ENCODE results near the gene ALDH3B1. TPM values are rescaled to one million over a fixed set of nuclear protein-coding genes. Genes with fewer than 3 reads are reported as not detected.
"Not testable (repeated sequence)": the region's sequence is repeated elsewhere in the genome, so short reads cannot be mapped to it uniquely, and the experiment has no call there.

ALDH3B1 gene
- polyA plus RNA-seq, 2 donors = 5.0 to 19.7 TPM

GRCh38 chr11:67983951-67984350 is 26.2 kb upstream of the ALDH3B1 start:
- Histone ChIP-seq H3K4me1 (ENCODE audit: control insufficient read depth in 2 of 2, insufficient read depth in 2 of 2, low read length in 1 of 2) (no peaks in the 10 kb centered on the region), H3K27me3 (ENCODE audit: control insufficient read depth in 1 of 2, insufficient read depth in 2 of 2, low read length in 2 of 2) (no peaks in the 10 kb centered on the region), H3K9me3 (ENCODE audit: control insufficient read depth in 2 of 2, insufficient read depth in 1 of 2, low read depth in 1 of 2, low read length in 1 of 2) (no peaks in the 10 kb centered on the region), H3K27ac (ENCODE audit: low read depth in 2 of 2, low read length in 1 of 2) (no peak overlapping the region), H3K36me3 (ENCODE audit: control insufficient read depth in 2 of 2, insufficient read depth in 2 of 2, low read length in 1 of 2) (no peaks in the 10 kb centered on the region), H3K4me3 (ENCODE audit: low read depth in 1 of 2, low read length in 2 of 2) (no peak overlapping the region)
- WGBS, 2 donors = 79 to 86% methylated on average over 29 of the region's 29 CpGs

GRCh38 chr11:67985302-67985701 is 24.8 kb upstream of the ALDH3B1 start:
- H3K9me3 ChIP-seq (ENCODE audit: control insufficient read depth in 2 of 2, insufficient read depth in 1 of 2, low read depth in 1 of 2, low read length in 1 of 2) = not testable (repeated sequence)
- WGBS, 2 donors = 80 to 85% methylated on average over 6 of the region's 6 CpGs

GRCh38 chr11:67990546-67991346 is 19.4 kb upstream of the ALDH3B1 start:
- H3K9me3 ChIP-seq (ENCODE audit: control insufficient read depth in 2 of 2, insufficient read depth in 1 of 2, low read depth in 1 of 2, low read length in 1 of 2); H3K36me3 ChIP-seq (ENCODE audit: control insufficient read depth in 2 of 2, insufficient read depth in 2 of 2, low read length in 1 of 2); H3K4me3 ChIP-seq (ENCODE audit: low read depth in 1 of 2, low read length in 2 of 2); H3K27me3 ChIP-seq (ENCODE audit: control insufficient read depth in 1 of 2, insufficient read depth in 2 of 2, low read length in 2 of 2); H3K4me1 ChIP-seq (ENCODE audit: control insufficient read depth in 2 of 2, insufficient read depth in 2 of 2, low read length in 1 of 2); H3K27ac ChIP-seq (ENCODE audit: low read depth in 2 of 2, low read length in 1 of 2): not testable (repeated sequence)
- WGBS, 2 donors = 20 to 25% methylated on average over 40 to 49 of the region's 58 CpGs

More at GRCh38 chr11:67985302-67985701, 24.8 kb upstream of the ALDH3B1 start:
- H3K27ac ChIP-seq (ENCODE audit: low read depth in 2 of 2, low read length in 1 of 2); H3K27me3 ChIP-seq (ENCODE audit: control insufficient read depth in 1 of 2, insufficient read depth in 2 of 2, low read length in 2 of 2); H3K4me3 ChIP-seq (ENCODE audit: low read depth in 1 of 2, low read length in 2 of 2); H3K36me3 ChIP-seq (ENCODE audit: control insufficient read depth in 2 of 2, insufficient read depth in 2 of 2, low read length in 1 of 2); H3K4me1 ChIP-seq (ENCODE audit: control insufficient read depth in 2 of 2, insufficient read depth in 2 of 2, low read length in 1 of 2): not testable (repeated sequence)

- not testable (repeated sequence) for H3K4me3 ChIP-seq (ENCODE audit: low read depth in 1 of 2, low read length in 2 of 2); H3K9me3 ChIP-seq (ENCODE audit: control insufficient read depth in 2 of 2, insufficient read depth in 1 of 2, low read depth in 1 of 2, low read length in 1 of 2); H3K4me1 ChIP-seq (ENCODE audit: control insufficient read depth in 2 of 2, insufficient read depth in 2 of 2, low read length in 1 of 2); H3K27ac ChIP-seq (ENCODE audit: low read depth in 2 of 2, low read length in 1 of 2); H3K27me3 ChIP-seq (ENCODE audit: control insufficient read depth in 1 of 2, insufficient read depth in 2 of 2, low read length in 2 of 2); H3K36me3 ChIP-seq (ENCODE audit: control insufficient read depth in 2 of 2, insufficient read depth in 2 of 2, low read length in 1 of 2)
- WGBS, 2 donors = 32 to 40% methylated on average over 33 to 70 of the region's 70 CpGs
Observed at GRCh38 chr11:67991347-67992121, 18.6 kb upstream of the ALDH3B1 start.

GRCh38 chr11:67993821-67994220 is 16.3 kb upstream of the ALDH3B1 start:
- WGBS, 2 donors = 22 to 25% methylated on average over 12 of the region's 12 CpGs
- H3K27ac ChIP-seq (ENCODE audit: low read depth in 2 of 2, low read length in 1 of 2); H3K4me1 ChIP-seq (ENCODE audit: control insufficient read depth in 2 of 2, insufficient read depth in 2 of 2, low read length in 1 of 2); H3K36me3 ChIP-seq (ENCODE audit: control insufficient read depth in 2 of 2, insufficient read depth in 2 of 2, low read length in 1 of 2); H3K27me3 ChIP-seq (ENCODE audit: control insufficient read depth in 1 of 2, insufficient read depth in 2 of 2, low read length in 2 of 2); H3K9me3 ChIP-seq (ENCODE audit: control insufficient read depth in 2 of 2, insufficient read depth in 1 of 2, low read depth in 1 of 2, low read length in 1 of 2); H3K4me3 ChIP-seq (ENCODE audit: low read depth in 1 of 2, low read length in 2 of 2): not testable (repeated sequence)

- H3K4me1 ChIP-seq (ENCODE audit: control insufficient read depth in 2 of 2, insufficient read depth in 2 of 2, low read length in 1 of 2); H3K36me3 ChIP-seq (ENCODE audit: control insufficient read depth in 2 of 2, insufficient read depth in 2 of 2, low read length in 1 of 2); H3K27me3 ChIP-seq (ENCODE audit: control insufficient read depth in 1 of 2, insufficient read depth in 2 of 2, low read length in 2 of 2); H3K4me3 ChIP-seq (ENCODE audit: low read depth in 1 of 2, low read length in 2 of 2); H3K27ac ChIP-seq (ENCODE audit: low read depth in 2 of 2, low read length in 1 of 2); H3K9me3 ChIP-seq (ENCODE audit: control insufficient read depth in 2 of 2, insufficient read depth in 1 of 2, low read depth in 1 of 2, low read length in 1 of 2): not testable (repeated sequence)
- 90 to 92% methylated on average over 5 of the region's 5 CpGs for WGBS, 2 donors
Observed at GRCh38 chr11:67994387-67994786, 15.7 kb upstream of the ALDH3B1 start.

GRCh38 chr11:67995129-67995528 is 15.0 kb upstream of the ALDH3B1 start:
- not testable (repeated sequence) for H3K4me3 ChIP-seq (ENCODE audit: low read depth in 1 of 2, low read length in 2 of 2); H3K27me3 ChIP-seq (ENCODE audit: control insufficient read depth in 1 of 2, insufficient read depth in 2 of 2, low read length in 2 of 2)
- WGBS, 2 donors = 97 to 100% methylated on average over 3 of the region's 3 CpGs

GRCh38 chr11:67995579-67995978 is 14.5 kb upstream of the ALDH3B1 start:
- 79 to 87% methylated on average over 11 to 14 of the region's 14 CpGs for whole genome bisulfite sequencing, 2 donors
- H3K36me3 ChIP-seq (ENCODE audit: control insufficient read depth in 2 of 2, insufficient read depth in 2 of 2, low read length in 1 of 2); H3K27ac ChIP-seq (ENCODE audit: low read depth in 2 of 2, low read length in 1 of 2); H3K4me3 ChIP-seq (ENCODE audit: low read depth in 1 of 2, low read length in 2 of 2); H3K27me3 ChIP-seq (ENCODE audit: control insufficient read depth in 1 of 2, insufficient read depth in 2 of 2, low read length in 2 of 2); H3K9me3 ChIP-seq (ENCODE audit: control insufficient read depth in 2 of 2, insufficient read depth in 1 of 2, low read depth in 1 of 2, low read length in 1 of 2); H3K4me1 ChIP-seq (ENCODE audit: control insufficient read depth in 2 of 2, insufficient read depth in 2 of 2, low read length in 1 of 2): not testable (repeated sequence)

More at GRCh38 chr11:67995129-67995528, 15.0 kb upstream of the ALDH3B1 start:
- H3K36me3 ChIP-seq (ENCODE audit: control insufficient read depth in 2 of 2, insufficient read depth in 2 of 2, low read length in 1 of 2); H3K27ac ChIP-seq (ENCODE audit: low read depth in 2 of 2, low read length in 1 of 2); H3K9me3 ChIP-seq (ENCODE audit: control insufficient read depth in 2 of 2, insufficient read depth in 1 of 2, low read depth in 1 of 2, low read length in 1 of 2); H3K4me1 ChIP-seq (ENCODE audit: control insufficient read depth in 2 of 2, insufficient read depth in 2 of 2, low read length in 1 of 2): not testable (repeated sequence)

- WGBS, 2 donors = 88 to 92% methylated on average over 13 of the region's 13 CpGs
- peaks cover 0 to 4% of the 10 kb centered on the region in 2 donors for H3K9me3 ChIP-seq (ENCODE audit: control insufficient read depth in 2 of 2, insufficient read depth in 1 of 2, low read depth in 1 of 2, low read length in 1 of 2)
- H3K4me3 ChIP-seq (ENCODE audit: low read depth in 1 of 2, low read length in 2 of 2) = no peak overlapping the region
- peaks cover 0 to 6% of the 10 kb centered on the region in 2 donors for H3K36me3 ChIP-seq (ENCODE audit: control insufficient read depth in 2 of 2, insufficient read depth in 2 of 2, low read length in 1 of 2)
- no peak overlapping the region for H3K27ac ChIP-seq (ENCODE audit: low read depth in 2 of 2, low read length in 1 of 2)
- no peaks in the 10 kb centered on the region for H3K27me3 ChIP-seq (ENCODE audit: control insufficient read depth in 1 of 2, insufficient read depth in 2 of 2, low read length in 2 of 2)
- H3K4me1 ChIP-seq (ENCODE audit: control insufficient read depth in 2 of 2, insufficient read depth in 2 of 2, low read length in 1 of 2) = peaks cover under 1 to 3% of the 10 kb centered on the region in 2 donors
Observed at GRCh38 chr11:67996051-67996450, 14.1 kb upstream of the ALDH3B1 start.

Data from esophagus (tissue), 2 donors.